ENCODE measurements around the gene LSM12.
"Not testable (repeated sequence)": the region's sequence is repeated elsewhere in the genome, so short reads cannot be mapped to it uniquely, and the experiment has no call there.

Gene LSM12

DNA sequence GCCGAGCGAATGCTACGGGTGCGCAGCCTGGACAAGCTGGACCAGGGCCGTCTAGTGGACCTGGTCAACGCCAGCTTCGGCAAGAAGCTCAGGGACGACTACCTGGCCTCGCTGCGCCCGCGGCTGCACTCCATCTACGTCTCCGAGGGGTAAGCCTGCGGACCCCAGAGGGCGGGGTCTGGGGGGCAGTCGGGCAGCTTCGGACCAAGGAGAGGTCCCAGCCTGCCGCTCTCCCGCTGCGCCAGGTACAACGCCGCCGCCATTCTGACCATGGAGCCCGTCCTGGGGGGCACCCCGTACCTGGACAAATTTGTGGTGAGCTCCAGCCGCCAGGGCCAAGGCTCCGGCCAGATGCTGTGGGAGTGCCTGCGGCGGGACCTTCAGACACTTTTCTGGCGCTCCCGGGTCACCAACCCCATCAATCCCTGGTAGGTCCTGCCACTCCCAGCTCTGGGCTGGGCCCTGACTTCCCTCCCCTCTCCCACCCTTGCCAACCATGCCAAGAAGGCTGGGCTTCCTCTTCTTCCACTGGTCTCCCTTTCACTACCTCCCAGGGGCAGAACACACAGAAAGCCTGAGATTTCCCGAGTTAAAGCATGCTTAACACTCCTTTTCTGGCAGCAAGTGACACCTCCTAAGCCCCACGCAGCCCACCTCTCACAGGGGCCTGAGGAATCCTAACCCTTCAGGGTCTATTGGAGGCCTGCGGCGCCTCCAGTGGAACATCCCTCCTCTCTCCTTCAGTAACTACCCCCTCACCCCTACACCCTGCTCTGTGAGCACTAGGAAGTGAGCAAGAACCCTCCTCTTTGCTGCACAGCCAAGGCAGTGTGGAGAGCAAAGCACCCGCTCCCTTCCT, 58.9 kb downstream of the LSM12 start:
- no peak for DNase-seq (ENCODE audit: low spot score)

GRCh38 chr17:44006598-44007345, 59.7 kb downstream of the LSM12 start:
- peak; percentile 88 for DNase-seq (ENCODE audit: low spot score)

GRCh38 chr17:44006272-44006597, 60.2 kb downstream of the LSM12 start:
- DNase-seq (ENCODE audit: low spot score): no peak

- peak; percentile 78 for DNase-seq (ENCODE audit: low spot score)
These were observed 60.8 kb downstream of the LSM12 start for GRCh38 chr17:44005527-44006271.

GRCh38 chr17:44004761-44005526, 61.5 kb downstream of the LSM12 start:
- peak; percentile 37 for DNase-seq (ENCODE audit: low spot score)

- peak; percentile 72 for DNase-seq (ENCODE audit: low spot score)
These were observed 62.3 kb downstream of the LSM12 start, which contains the start of gene NAGS for GRCh38 chr17:44004077-44004760. NAGS (plus strand) TSS chr17:44004622; CDS start chr17:44004664, 42 bp downstream.

DNA sequence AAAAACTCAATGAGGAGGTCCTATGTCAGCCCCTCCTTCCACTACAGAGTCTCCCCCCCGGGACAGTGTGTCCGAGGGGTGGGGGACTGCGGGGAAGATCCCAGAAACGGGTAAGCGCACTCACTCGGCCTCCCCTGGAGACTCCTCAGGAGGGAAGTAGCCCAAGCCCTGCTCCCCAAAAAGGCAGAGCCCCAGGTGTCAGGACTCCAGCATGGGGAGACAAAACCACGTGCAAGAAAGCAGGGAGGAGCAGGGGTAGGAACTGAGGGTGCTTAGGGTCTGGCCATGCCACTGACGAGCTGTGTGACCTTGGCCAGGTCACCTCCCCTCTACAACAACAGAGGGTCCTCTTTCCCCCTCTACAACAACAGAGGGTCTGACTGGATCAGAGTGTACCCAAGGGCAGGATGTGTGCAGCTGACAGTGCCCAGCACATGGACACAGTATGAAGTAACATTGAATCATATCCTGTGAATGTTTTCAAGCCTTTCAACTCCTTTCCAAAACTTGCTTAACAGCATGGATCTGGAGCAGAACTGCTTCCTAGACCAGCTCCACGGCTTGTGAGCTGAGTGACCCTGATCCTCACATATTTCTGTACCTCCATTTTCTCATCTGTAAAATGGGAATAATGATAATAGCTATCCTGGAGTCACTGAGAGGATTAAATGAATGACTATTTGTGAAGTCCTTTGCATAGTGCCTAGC, 64.2 kb downstream of the LSM12 start:
- no peak for DNase-seq (ENCODE audit: low spot score)

DNA sequence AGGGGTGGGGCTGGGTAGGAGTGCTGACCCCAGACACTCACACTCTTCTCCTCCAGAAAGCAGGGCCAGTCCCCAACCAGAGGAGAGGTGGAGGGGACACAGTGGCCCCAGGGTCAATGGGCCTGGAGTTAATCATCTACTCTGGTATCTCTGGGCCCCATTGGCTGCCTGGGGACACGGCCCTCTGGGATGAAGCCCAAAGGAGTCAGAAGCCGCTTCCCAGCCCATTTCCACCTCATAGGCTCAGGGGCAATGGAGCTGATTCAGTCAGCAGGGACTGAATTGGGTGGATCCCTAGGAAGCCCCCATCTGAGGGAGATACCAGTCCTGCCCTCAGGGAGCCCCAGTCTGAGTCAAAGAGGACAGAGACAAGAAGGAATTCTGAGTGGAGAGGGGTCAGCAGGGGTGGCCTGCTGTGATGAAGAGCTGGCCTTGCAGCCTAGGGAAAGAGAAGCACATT, 65.0 kb downstream of the LSM12 start:
- peak; percentile 57 for DNase-seq (ENCODE audit: low spot score)

DNA sequence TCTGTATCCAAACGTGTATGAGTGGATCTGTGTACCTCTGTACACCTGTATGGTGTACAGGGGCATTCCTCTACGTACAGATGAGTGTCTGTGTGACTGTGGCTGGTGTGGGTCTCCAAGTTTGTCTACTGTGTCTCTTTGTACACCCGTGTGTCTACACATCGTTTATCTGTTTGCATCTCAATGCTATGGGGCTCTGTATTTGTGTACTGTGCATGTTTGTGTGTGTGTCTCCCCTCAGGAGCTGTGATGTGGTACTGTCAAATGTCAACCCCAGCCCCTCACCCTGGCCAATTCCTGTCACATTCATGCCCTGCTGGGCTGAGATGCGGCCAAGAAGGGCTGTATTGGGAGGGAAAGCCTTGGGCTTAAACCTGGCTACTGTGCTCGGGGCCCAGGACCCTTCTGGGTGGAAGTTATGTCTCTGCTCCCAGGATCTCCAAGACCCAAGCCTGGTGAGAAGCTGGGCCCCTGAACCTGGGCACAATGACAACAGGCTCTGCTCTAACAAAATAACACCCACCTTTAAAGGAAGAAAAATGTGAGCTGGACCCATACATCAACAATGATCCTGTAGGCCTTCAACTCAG, 65.5 kb downstream of the LSM12 start:
- DNase-seq (ENCODE audit: low spot score): no peak

- no peak for DNase-seq (ENCODE audit: low spot score)
These were observed 66.2 kb downstream of the LSM12 start for GRCh38 chr17:44000141-44000860.

GRCh38 chr17:43999024-43999423, 67.4 kb downstream of the LSM12 start:
- DNase-seq (ENCODE audit: low spot score): no peak

- no peak for DNase-seq (ENCODE audit: low spot score)
These were observed 67.9 kb downstream of the LSM12 start for GRCh38 chr17:43998552-43998951.

DNA sequence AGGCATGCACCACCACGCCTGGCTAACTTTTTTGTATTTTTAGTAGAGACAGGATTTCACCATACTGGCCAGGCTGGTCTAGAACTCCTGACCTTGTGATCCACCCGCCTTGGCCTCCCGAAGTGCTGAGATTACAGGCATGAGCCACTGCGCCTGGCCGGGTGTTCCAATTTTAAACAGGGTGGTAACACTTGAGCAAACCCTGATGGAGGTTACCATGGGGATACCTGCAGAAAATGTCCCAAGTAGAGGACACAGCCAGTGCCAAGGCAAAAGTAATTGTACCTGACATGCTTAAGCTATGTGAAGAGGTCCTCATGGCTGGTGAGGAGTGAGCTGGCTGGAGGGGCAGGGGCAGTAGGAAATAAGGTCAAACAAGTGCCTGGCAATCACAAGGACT, 69.3 kb downstream of the LSM12 start:
- not testable (repeated sequence) for DNase-seq (ENCODE audit: low spot score)

GRCh38 chr17:43995150-43995471, 71.4 kb downstream of the LSM12 start:
- DNase-seq (ENCODE audit: low spot score): no peak

- peak; percentile 90 for DNase-seq (ENCODE audit: low spot score)
These were observed 72.0 kb downstream of the LSM12 start for GRCh38 chr17:43994272-43995149.

GRCh38 chr17:43992641-43993040, 73.8 kb downstream of the LSM12 start:
- no peak for DNase-seq (ENCODE audit: low spot score)

DNA sequence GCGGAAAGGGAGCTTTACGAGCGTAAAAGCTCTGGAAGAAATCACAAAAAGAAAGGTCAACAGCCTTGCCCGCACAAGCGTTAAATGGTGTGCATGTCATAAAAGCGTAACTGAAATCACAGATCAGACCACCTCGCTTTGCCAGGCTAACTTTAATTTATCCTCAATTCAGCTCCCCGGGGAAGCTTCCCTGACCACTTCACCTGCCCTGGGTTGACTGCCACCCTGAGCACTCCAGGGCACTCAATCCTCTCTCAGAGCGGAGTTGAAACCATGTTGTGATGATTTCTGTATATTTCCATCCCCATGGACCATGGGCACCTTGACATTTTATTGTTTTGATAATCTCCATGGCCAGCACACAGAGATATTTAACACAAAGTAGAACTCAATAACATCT, 78.2 kb downstream of the LSM12 start:
- DNase-seq (ENCODE audit: low spot score): no peak
